GM12875 (cell line): Measurements from ENCODE around the gene DCDC2.
"Not testable (repeated sequence)": the region's sequence is repeated elsewhere in the genome, so short reads cannot be mapped to it uniquely, and the experiment has no call there.

Experiments used
- H3K4me3 ChIP-seq: one replicate; pipeline ENCODE4 v1.5.1; 2011; ENCODE audit warnings: low read depth, low read length, control low read depth
- TF ChIP-seq, protein P1 (sequence below): IDR thresholded peaks from 2 replicates; pipeline ENCODE4 v1.5.1; 2011; ENCODE audit warnings: low read depth, mild to moderate bottlenecking, control low read depth, inconsistent platforms, low read length, moderate library complexity, borderline replicate concordance; ENCODE audit not compliant: insufficient read depth

The DCDC2 gene

DNA sequence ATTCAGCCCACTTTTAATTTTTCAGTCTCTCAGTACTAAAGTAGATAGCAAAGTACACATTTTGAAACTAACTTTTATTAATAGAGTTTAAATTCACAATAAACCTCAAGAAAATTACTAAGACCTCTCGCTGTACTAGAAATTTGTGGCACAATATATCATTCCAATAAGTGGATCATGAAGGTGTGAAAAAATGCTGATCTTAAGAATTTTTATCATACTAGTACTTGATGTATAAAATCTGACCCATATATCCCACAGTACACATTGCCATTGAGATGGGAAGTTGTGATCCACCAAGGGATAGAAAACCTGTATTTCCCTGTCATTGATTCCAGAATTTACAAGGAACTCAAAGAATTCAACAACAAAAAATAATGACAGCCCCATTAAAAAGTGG, 85.7 kb downstream of the DCDC2 start:
- no peak overlapping the region for H3K4me3 ChIP-seq
- TF ChIP-seq, protein P1, sequence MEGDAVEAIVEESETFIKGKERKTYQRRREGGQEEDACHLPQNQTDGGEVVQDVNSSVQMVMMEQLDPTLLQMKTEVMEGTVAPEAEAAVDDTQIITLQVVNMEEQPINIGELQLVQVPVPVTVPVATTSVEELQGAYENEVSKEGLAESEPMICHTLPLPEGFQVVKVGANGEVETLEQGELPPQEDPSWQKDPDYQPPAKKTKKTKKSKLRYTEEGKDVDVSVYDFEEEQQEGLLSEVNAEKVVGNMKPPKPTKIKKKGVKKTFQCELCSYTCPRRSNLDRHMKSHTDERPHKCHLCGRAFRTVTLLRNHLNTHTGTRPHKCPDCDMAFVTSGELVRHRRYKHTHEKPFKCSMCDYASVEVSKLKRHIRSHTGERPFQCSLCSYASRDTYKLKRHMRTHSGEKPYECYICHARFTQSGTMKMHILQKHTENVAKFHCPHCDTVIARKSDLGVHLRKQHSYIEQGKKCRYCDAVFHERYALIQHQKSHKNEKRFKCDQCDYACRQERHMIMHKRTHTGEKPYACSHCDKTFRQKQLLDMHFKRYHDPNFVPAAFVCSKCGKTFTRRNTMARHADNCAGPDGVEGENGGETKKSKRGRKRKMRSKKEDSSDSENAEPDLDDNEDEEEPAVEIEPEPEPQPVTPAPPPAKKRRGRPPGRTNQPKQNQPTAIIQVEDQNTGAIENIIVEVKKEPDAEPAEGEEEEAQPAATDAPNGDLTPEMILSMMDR: no peak

DNA sequence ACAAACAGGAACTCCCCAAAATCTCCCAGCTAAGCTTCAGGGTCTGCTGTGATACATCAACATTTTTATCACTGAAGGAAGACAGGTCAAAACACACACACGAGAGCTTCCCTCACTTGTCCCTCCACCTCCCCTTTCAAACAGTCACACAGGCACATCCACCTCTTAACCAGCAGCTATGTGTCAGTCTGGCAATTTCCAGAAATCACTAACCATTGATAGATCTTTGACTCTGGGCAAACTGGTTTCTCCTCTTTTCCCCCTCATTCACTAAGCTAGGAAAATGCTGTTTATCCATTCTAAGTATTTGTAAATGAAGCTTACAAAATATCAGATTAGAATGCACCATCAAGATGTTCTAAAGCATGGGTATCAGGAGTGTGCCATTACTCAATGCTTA, 87.8 kb downstream of the DCDC2 start:
- H3K4me3 ChIP-seq: no peak overlapping the region
- TF ChIP-seq, protein P1: no peak

DNA sequence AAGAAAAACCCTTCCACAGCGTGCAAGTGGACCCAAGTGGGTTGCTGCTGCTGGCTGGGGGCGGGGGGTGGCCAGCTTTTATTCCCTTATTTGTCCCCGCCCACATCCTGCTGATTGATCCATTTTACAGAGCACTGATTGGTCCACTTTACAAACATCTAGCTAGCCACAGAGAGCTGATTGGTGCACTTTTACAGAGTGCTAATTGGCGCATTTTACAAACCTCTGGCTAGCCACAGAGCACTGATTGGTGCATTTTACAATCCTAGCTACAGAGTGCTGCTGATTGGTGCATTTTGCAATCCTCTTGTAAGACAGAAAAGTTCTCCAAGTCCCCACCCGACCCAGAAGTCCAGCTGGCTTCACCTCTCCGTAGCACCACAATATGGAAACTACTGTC, 99.6 kb downstream of the DCDC2 start:
- not testable (repeated sequence) for H3K4me3 ChIP-seq

DNA sequence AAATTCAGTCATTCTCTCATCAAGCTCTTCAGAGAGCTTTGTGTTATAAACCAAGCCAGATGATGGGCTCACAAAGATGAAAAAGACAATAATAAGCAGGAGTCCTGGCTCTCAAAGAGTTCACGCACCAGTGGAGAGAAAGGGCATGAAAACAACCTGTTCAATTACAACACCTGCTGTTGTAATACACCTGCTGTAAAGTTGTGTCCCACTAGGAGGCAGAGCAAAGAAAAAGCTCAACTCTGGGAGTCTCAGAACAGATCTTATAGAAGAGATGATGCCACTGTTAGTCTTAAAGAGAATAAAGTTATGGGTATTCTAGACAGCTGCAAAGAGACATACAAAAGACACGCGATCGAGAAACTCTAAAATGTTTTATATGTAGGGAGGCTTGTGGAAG, 100.6 kb downstream of the DCDC2 start:
- TF ChIP-seq, protein P1: no peak
- no peak overlapping the region for H3K4me3 ChIP-seq

DNA sequence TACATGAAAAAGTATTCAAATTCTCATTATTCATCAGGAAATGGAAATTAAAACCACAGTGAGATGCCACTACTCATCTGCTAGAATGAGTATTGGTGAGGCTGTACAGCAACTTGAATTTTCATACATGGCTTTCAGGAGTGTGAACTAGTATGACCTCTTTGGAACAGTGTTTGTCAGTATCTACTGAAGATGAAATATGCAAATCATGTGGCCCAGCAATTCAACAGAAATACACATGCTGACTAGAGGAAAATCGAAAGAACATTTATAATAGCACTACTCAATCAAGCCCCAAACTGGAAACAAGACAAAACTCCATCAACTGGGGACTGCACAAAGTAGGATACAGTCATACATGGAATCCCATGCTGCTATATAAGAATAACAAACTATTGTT, 102.2 kb downstream of the DCDC2 start:
- TF ChIP-seq, protein P1: no peak
- H3K4me3 ChIP-seq: no peak overlapping the region

DNA sequence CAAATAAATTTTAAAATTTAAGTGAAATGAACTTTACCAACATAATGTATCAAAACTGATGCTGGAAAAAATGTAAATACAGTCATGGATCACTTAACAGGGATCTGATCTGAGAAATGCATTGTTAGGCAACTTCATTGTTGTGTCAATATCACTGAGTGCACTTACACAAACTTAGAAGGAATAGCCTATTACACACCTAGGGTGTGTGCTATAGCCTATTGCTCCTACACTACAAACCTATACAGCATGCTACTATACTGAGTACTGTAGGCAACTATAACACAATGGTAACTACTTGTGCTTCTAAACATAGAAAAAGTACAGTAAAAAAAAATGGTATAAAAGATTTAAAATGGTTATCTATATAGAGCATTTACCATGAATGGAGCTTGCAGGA, 104.5 kb downstream of the DCDC2 start:
- H3K4me3 ChIP-seq: no peak overlapping the region
- TF ChIP-seq, protein P1: no peak

DNA sequence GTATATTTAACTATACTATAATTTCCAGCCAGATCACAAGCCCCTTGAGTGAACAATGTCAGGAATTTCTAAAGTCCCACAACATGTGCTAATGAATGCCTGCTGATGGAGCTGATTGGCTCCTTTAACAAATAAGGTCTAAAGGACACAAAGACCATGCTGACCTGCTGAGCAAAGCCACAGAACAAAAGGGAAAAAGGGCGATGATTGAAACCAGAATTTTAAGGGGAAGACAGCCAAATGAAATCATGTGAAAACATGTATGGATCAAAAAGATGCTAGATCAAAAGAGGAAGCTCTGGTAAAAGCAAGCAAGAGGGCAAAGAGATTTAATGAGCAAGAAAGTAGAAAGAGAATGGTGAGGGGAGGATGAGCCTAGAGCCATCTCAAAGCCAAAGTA, 105.6 kb downstream of the DCDC2 start:
- TF ChIP-seq, protein P1: no peak
- H3K4me3 ChIP-seq: no peak overlapping the region

DNA sequence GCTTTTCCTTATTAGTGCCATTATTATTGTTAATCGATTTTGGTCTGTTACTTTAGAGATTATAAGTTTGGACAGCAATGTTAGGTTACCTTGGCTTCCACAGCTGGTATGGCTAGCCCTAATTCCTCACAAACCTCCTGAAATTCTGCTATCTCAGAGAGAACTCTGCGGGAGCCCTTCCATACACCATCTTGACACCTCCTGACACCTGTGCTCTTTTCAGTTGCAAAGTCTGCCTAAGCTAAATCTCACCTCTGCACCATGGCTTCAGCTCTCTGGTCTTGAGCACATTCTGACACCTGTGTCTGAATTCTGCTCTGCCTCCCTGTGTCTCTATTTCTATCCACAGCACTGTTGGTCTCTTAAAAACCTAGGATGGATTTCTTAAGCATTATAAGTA, 106.5 kb downstream of the DCDC2 start:
- no peak overlapping the region for H3K4me3 ChIP-seq
- TF ChIP-seq, protein P1: no peak
